ENCODE results near the gene ZNF487. TPM values are rescaled to one million over a fixed set of nuclear protein-coding genes. Genes with fewer than 3 reads are reported as not detected.
"Not testable (repeated sequence)": the region's sequence is repeated elsewhere in the genome, so short reads cannot be mapped to it uniquely, and the experiment has no call there.

Gene ZNF487
- total and polyA plus RNA-seq, 4 experiments from 2014 or later, result 3.1 to 7.7 (median 5.2) TPM

- CTCF ChIA-PET (ENCODE audit: partially characterized antibody), result interaction anchor here (1.0 to 1.4 kb wide), 2 partner anchors 29 to 95 kb away, joined by 3 to 5 read pairs; no protein-coding TSS in a partner anchor
- H3K4me1 ChIP-seq (ENCODE audit: insufficient read depth, low read length), result peaks cover 47% of the 10 kb centered on the region
These were observed 19.6 kb downstream of the ZNF487 start for GRCh38 chr10:43456561-43456960.

GRCh38 chr10:43458227-43458626, 21.3 kb downstream of the ZNF487 start:
- Mint-ChIP-seq H3K36me3 (peaks cover 0 to 4% of the 10 kb centered on the region in 2 donors), H3K4me3 (peak overlapping the region in 3 of 8 donors; percentile 21 to 31 (median 27)), H3K4me1 (peaks cover 33 to 53% (median 43%) of the 10 kb centered on the region in 4 donors), H3K27ac (peak overlapping the region; percentile 41 to 89 (median 72)), H3K27me3 (no peaks in the 10 kb centered on the region), H3K9me3 (no peaks in the 10 kb centered on the region)
- intact Hi-C loops (cut with micrococcal nuclease), result no loop called here
- POLR2A ChIA-PET (ENCODE audit: partially characterized antibody), result no interaction called here
- DNase-seq, result no peak
- Histone ChIP-seq H3K4me3 (ENCODE audit: low read length in 2 of 2) (no peak overlapping the region), H3K9me3 (ENCODE audit: control insufficient read depth in 1 of 2, low read length in 2 of 2) (no peaks in the 10 kb centered on the region), H3K27ac (ENCODE audit: low read depth, low read length) (no peak overlapping the region), H3K36me3 (ENCODE audit: insufficient read depth, low read length) (no peaks in the 10 kb centered on the region), H3K27me3 (ENCODE audit: insufficient read depth, low read length) (no peaks in the 10 kb centered on the region), H3K4me1 (ENCODE audit: insufficient read depth, low read length) (peaks cover 30% of the 10 kb centered on the region)
- CTCF ChIA-PET (ENCODE audit: partially characterized antibody), result interaction anchor here (0.6 to 1.3 kb wide), 5 partner anchors 23 to 191 kb away, joined by 3 read pairs; partner anchors contain the start of gene RASGEF1A

More at GRCh38 chr10:43456561-43456960, 19.6 kb downstream of the ZNF487 start:
- DNase-seq; intact Hi-C loops (cut with micrococcal nuclease); H3K27me3 Mint-ChIP-seq; H3K27me3 ChIP-seq (ENCODE audit: insufficient read depth, low read length); H3K9me3 ChIP-seq (ENCODE audit: control insufficient read depth in 1 of 2, low read length in 2 of 2); H3K36me3 Mint-ChIP-seq; H3K9me3 Mint-ChIP-seq; H3K36me3 ChIP-seq (ENCODE audit: insufficient read depth, low read length): not testable (repeated sequence)
- peak overlapping the region in 1 of 2 donors; percentile 82 for H3K4me3 ChIP-seq (ENCODE audit: low read length in 2 of 2)
- Mint-ChIP-seq H3K4me3 (peak overlapping the region in 4 of 8 donors; percentile 11 to 31 (median 20)), H3K4me1 (peaks cover 42 to 63% (median 54%) of the 10 kb centered on the region in 4 donors), H3K27ac (peak overlapping the region; percentile 96 to 100 (median 99))
- peak overlapping the region; percentile 86 for H3K27ac ChIP-seq (ENCODE audit: low read depth, low read length)
- POLR2A ChIA-PET (ENCODE audit: partially characterized antibody), result interaction anchor here (0.7 to 1.0 kb wide), 2 partner anchors 317 to 334 kb away, joined by 4 read pairs; no protein-coding TSS in a partner anchor

GRCh38 chr10:43461950-43462349, 25.0 kb downstream of the ZNF487 start:
- CTCF ChIA-PET (ENCODE audit: partially characterized antibody), result interaction anchor here (0.5 to 4.5 kb wide), 16 partner anchors 10 to 708 kb away, joined by 3 to 29 read pairs (median 4); no protein-coding TSS in a partner anchor
- Histone ChIP-seq H3K27me3 (ENCODE audit: insufficient read depth, low read length) (no peaks in the 10 kb centered on the region), H3K4me3 (ENCODE audit: low read length in 2 of 2) (no peak overlapping the region), H3K36me3 (ENCODE audit: insufficient read depth, low read length) (no peaks in the 10 kb centered on the region), H3K27ac (ENCODE audit: low read depth, low read length) (no peak overlapping the region), H3K4me1 (ENCODE audit: insufficient read depth, low read length) (peaks cover 2% of the 10 kb centered on the region), H3K9me3 (ENCODE audit: control insufficient read depth in 1 of 2, low read length in 2 of 2) (no peaks in the 10 kb centered on the region)
- intact Hi-C loops (cut with micrococcal nuclease), result loop anchor here (1.0 kb wide), 5 partner anchors 114 to 709 kb away; no protein-coding TSS in a partner anchor
- DNase-seq, result peak; percentile 58 to 75 (median 70)
- Mint-ChIP-seq H3K36me3 (no peaks in the 10 kb centered on the region), H3K4me1 (peaks cover 14 to 21% (median 16%) of the 10 kb centered on the region in 4 donors), H3K9me3 (no peaks in the 10 kb centered on the region), H3K4me3 (peak overlapping the region in 1 of 8 donors; percentile 54), H3K27ac (peak overlapping the region in 4 of 7 donors; percentile 20 to 71 (median 42)), H3K27me3 (no peaks in the 10 kb centered on the region)
- POLR2A ChIA-PET (ENCODE audit: partially characterized antibody), result interaction anchor here (0.7 to 2.1 kb wide), 4 partner anchors 25 to 100 kb away, joined by 3 to 7 read pairs (median 4); partner anchors contain the start of gene ZNF487

GRCh38 chr10:43465086-43465735, 28.3 kb downstream of the ZNF487 start:
- H3K9me3 ChIP-seq (ENCODE audit: control insufficient read depth in 1 of 2, low read length in 2 of 2); H3K27me3 Mint-ChIP-seq; H3K4me3 ChIP-seq (ENCODE audit: low read length in 2 of 2); H3K9me3 Mint-ChIP-seq; POLR2A ChIA-PET (ENCODE audit: partially characterized antibody); H3K27ac Mint-ChIP-seq; H3K27me3 ChIP-seq (ENCODE audit: insufficient read depth, low read length); H3K36me3 Mint-ChIP-seq; H3K27ac ChIP-seq (ENCODE audit: low read depth, low read length); DNase-seq; H3K4me1 Mint-ChIP-seq; intact Hi-C loops (cut with micrococcal nuclease); H3K4me3 Mint-ChIP-seq; H3K36me3 ChIP-seq (ENCODE audit: insufficient read depth, low read length); CTCF ChIA-PET (ENCODE audit: partially characterized antibody); H3K4me1 ChIP-seq (ENCODE audit: insufficient read depth, low read length): not testable (repeated sequence)

- H3K9me3 ChIP-seq (ENCODE audit: control insufficient read depth in 1 of 2, low read length in 2 of 2); H3K4me3 Mint-ChIP-seq; DNase-seq; H3K36me3 Mint-ChIP-seq; H3K27me3 ChIP-seq (ENCODE audit: insufficient read depth, low read length); POLR2A ChIA-PET (ENCODE audit: partially characterized antibody); H3K4me1 Mint-ChIP-seq; H3K27ac Mint-ChIP-seq; CTCF ChIA-PET (ENCODE audit: partially characterized antibody); H3K4me3 ChIP-seq (ENCODE audit: low read length in 2 of 2); H3K9me3 Mint-ChIP-seq; H3K27ac ChIP-seq (ENCODE audit: low read depth, low read length); intact Hi-C loops (cut with micrococcal nuclease); H3K36me3 ChIP-seq (ENCODE audit: insufficient read depth, low read length); H3K27me3 Mint-ChIP-seq; H3K4me1 ChIP-seq (ENCODE audit: insufficient read depth, low read length): not testable (repeated sequence)
These were observed 28.8 kb downstream of the ZNF487 start for GRCh38 chr10:43465736-43466120.

- CTCF ChIA-PET (ENCODE audit: partially characterized antibody), result interaction anchor here (1.0 kb wide), 1 partner anchor 9 kb away, joined by 5 read pairs; no protein-coding TSS in a partner anchor
These were observed 34.2 kb downstream of the ZNF487 start for GRCh38 chr10:43471146-43471545.

GRCh38 chr10:43471935-43472720, 35.2 kb downstream of the ZNF487 start:
- no peak overlapping the region for H3K27ac ChIP-seq (ENCODE audit: low read depth, low read length)
- Mint-ChIP-seq H3K4me3 (peak overlapping the region in 1 of 8 donors; percentile 19), H3K27me3 (no peaks in the 10 kb centered on the region), H3K27ac (peak overlapping the region in 1 of 7 donors; percentile 62), H3K36me3 (peaks cover 4 to 10% of the 10 kb centered on the region in 2 donors), H3K9me3 (no peaks in the 10 kb centered on the region), H3K4me1 (no peaks in the 10 kb centered on the region)
- ChIA-PET POLR2A (ENCODE audit: partially characterized antibody) (no interaction called here), CTCF (ENCODE audit: partially characterized antibody) (interaction anchor here (1.0 kb wide), 1 partner anchor 10 kb away, joined by 5 read pairs; no protein-coding TSS in a partner anchor)
- intact Hi-C loops (cut with micrococcal nuclease), result no loop called here
- DNase-seq, result no peak
- no peaks in the 10 kb centered on the region for H3K4me1 ChIP-seq (ENCODE audit: insufficient read depth, low read length)
- H3K36me3 ChIP-seq (ENCODE audit: insufficient read depth, low read length), result no peaks in the 10 kb centered on the region
- H3K4me3 ChIP-seq (ENCODE audit: low read length in 2 of 2), result no peak overlapping the region
- no peaks in the 10 kb centered on the region for H3K27me3 ChIP-seq (ENCODE audit: insufficient read depth, low read length)
- H3K9me3 ChIP-seq (ENCODE audit: control insufficient read depth in 1 of 2, low read length in 2 of 2), result no peaks in the 10 kb centered on the region

More at GRCh38 chr10:43471146-43471545, 34.2 kb downstream of the ZNF487 start:
- no peaks in the 10 kb centered on the region for H3K4me1 Mint-ChIP-seq
- intact Hi-C loops (cut with micrococcal nuclease), result no loop called here
- DNase-seq, result no peak
- H3K27ac Mint-ChIP-seq, result no peak overlapping the region
- Histone ChIP-seq H3K9me3 (ENCODE audit: control insufficient read depth in 1 of 2, low read length in 2 of 2) (no peaks in the 10 kb centered on the region), H3K36me3 (ENCODE audit: insufficient read depth, low read length) (no peaks in the 10 kb centered on the region), H3K4me3 (ENCODE audit: low read length in 2 of 2) (no peak overlapping the region), H3K27ac (ENCODE audit: low read depth, low read length) (no peak overlapping the region), H3K4me1 (ENCODE audit: insufficient read depth, low read length) (no peaks in the 10 kb centered on the region), H3K27me3 (ENCODE audit: insufficient read depth, low read length) (no peaks in the 10 kb centered on the region)
- peaks cover 0 to 5% of the 10 kb centered on the region in 2 donors for H3K36me3 Mint-ChIP-seq
- no peaks in the 10 kb centered on the region for H3K9me3 Mint-ChIP-seq
- POLR2A ChIA-PET (ENCODE audit: partially characterized antibody), result no interaction called here
- no peak overlapping the region for H3K4me3 Mint-ChIP-seq
- H3K27me3 Mint-ChIP-seq, result no peaks in the 10 kb centered on the region
